Uterus (tissue), 2 donors: Measurements from ENCODE around the gene SOX1.

ENCODE experiments used
- CTCF ChIP-seq, 4 experiments: fragments of 200-600 bp in 2 of 4; fragments of 450-650 bp in 2 of 4; sonication (generic) in 2 of 4; IDR thresholded peaks; one replicate each; pipeline ENCODE4 v1.5.1; 2016 to 2019; ENCODE audit warnings: antibody characterized with exemption in 4 of 4, mild to moderate bottlenecking in 2 of 4, moderate library complexity in 1 of 4
- POLR2A ChIP-seq, 2 donors: fragments of 450-650 bp; IDR thresholded peaks; one replicate each; pipeline ENCODE4 v1.6.1; 2016; ENCODE audit warnings: antibody characterized with exemption in 2 of 2, mild to moderate bottlenecking in 1 of 2, moderate library complexity in 1 of 2

GRCh38 chr13:112034846-112035245 lies 32.1 kb upstream of the SOX1 start:
- TF ChIP-seq CTCF (IDR thresholded peaks at IDR 0.05) (no peak), POLR2A (IDR thresholded peaks at IDR 0.05) (no peak)
